ENCODE measurements around the gene ABR.
"Not testable (repeated sequence)": the region's sequence is repeated elsewhere in the genome, so short reads cannot be mapped to it uniquely, and the experiment has no call there.

Gene ABR

GRCh38 chr17:1076982-1077302, 102.8 kb downstream of the ABR start:
- Histone ChIP-seq H3K36me3 (ENCODE audit: control insufficient read depth in 2 of 2, insufficient read depth in 2 of 2, low read length in 2 of 2) (peaks cover 14 to 24% of the 10 kb centered on the region in 2 donors), H3K4me1 (ENCODE audit: control insufficient read depth, insufficient read depth, low read length) (peaks cover 33% of the 10 kb centered on the region), H3K4me3 (ENCODE audit: low read length in 2 of 2) (no peak overlapping the region), H3K27ac (ENCODE audit: low read length) (no peak overlapping the region), H3K27me3 (ENCODE audit: control insufficient read depth in 1 of 2, insufficient read depth in 2 of 2, low read length in 2 of 2) (no peaks in the 10 kb centered on the region), H3K9me3 (ENCODE audit: control insufficient read depth in 2 of 2, low read length in 2 of 2) (no peaks in the 10 kb centered on the region), H3K9ac (ENCODE audit: low read length in 2 of 2) (no peak overlapping the region)

- H3K27ac ChIP-seq (ENCODE audit: low read length) = no peak overlapping the region
- H3K9me3 ChIP-seq (ENCODE audit: control insufficient read depth in 2 of 2, low read length in 2 of 2) = no peaks in the 10 kb centered on the region
- H3K27me3 ChIP-seq (ENCODE audit: control insufficient read depth in 1 of 2, insufficient read depth in 2 of 2, low read length in 2 of 2) = no peaks in the 10 kb centered on the region
- peaks cover 30% of the 10 kb centered on the region for H3K4me1 ChIP-seq (ENCODE audit: control insufficient read depth, insufficient read depth, low read length)
- H3K4me3 ChIP-seq (ENCODE audit: low read length in 2 of 2) = no peak overlapping the region
- peaks cover 17 to 24% of the 10 kb centered on the region in 2 donors for H3K36me3 ChIP-seq (ENCODE audit: control insufficient read depth in 2 of 2, insufficient read depth in 2 of 2, low read length in 2 of 2)
- no peak overlapping the region for H3K9ac ChIP-seq (ENCODE audit: low read length in 2 of 2)
Observed at GRCh38 chr17:1076299-1076981, 103.3 kb downstream of the ABR start.

GRCh38 chr17:1074886-1075605, 104.7 kb downstream of the ABR start:
- Histone ChIP-seq H3K36me3 (ENCODE audit: control insufficient read depth in 2 of 2, insufficient read depth in 2 of 2, low read length in 2 of 2) (peaks cover 24 to 33% of the 10 kb centered on the region in 2 donors), H3K9me3 (ENCODE audit: control insufficient read depth in 2 of 2, low read length in 2 of 2) (no peaks in the 10 kb centered on the region)

GRCh38 chr17:1073963-1074625, 105.7 kb downstream of the ABR start:
- H3K4me3 ChIP-seq (ENCODE audit: low read length in 2 of 2); H3K27ac ChIP-seq (ENCODE audit: low read length); H3K9ac ChIP-seq (ENCODE audit: low read length in 2 of 2); H3K9me3 ChIP-seq (ENCODE audit: control insufficient read depth in 2 of 2, low read length in 2 of 2); H3K27me3 ChIP-seq (ENCODE audit: control insufficient read depth in 1 of 2, insufficient read depth in 2 of 2, low read length in 2 of 2): not testable (repeated sequence)
- peaks cover 26 to 35% of the 10 kb centered on the region in 2 donors for H3K36me3 ChIP-seq (ENCODE audit: control insufficient read depth in 2 of 2, insufficient read depth in 2 of 2, low read length in 2 of 2)
- peaks cover 14% of the 10 kb centered on the region for H3K4me1 ChIP-seq (ENCODE audit: control insufficient read depth, insufficient read depth, low read length)

More at GRCh38 chr17:1074886-1075605, 104.7 kb downstream of the ABR start:
- H3K27me3 ChIP-seq (ENCODE audit: control insufficient read depth in 1 of 2, insufficient read depth in 2 of 2, low read length in 2 of 2) = no peaks in the 10 kb centered on the region
- no peak overlapping the region for H3K27ac ChIP-seq (ENCODE audit: low read length)
- H3K4me1 ChIP-seq (ENCODE audit: control insufficient read depth, insufficient read depth, low read length) = peaks cover 19% of the 10 kb centered on the region
- H3K4me3 ChIP-seq (ENCODE audit: low read length in 2 of 2) = no peak overlapping the region
- no peak overlapping the region for H3K9ac ChIP-seq (ENCODE audit: low read length in 2 of 2)

GRCh38 chr17:1073241-1073962, 106.4 kb downstream of the ABR start:
- Histone ChIP-seq H3K9ac (ENCODE audit: low read length in 2 of 2) (no peak overlapping the region), H3K4me1 (ENCODE audit: control insufficient read depth, insufficient read depth, low read length) (peaks cover 7% of the 10 kb centered on the region), H3K4me3 (ENCODE audit: low read length in 2 of 2) (no peak overlapping the region), H3K9me3 (ENCODE audit: control insufficient read depth in 2 of 2, low read length in 2 of 2) (no peaks in the 10 kb centered on the region), H3K36me3 (ENCODE audit: control insufficient read depth in 2 of 2, insufficient read depth in 2 of 2, low read length in 2 of 2) (peaks cover 32 to 42% of the 10 kb centered on the region in 2 donors), H3K27me3 (ENCODE audit: control insufficient read depth in 1 of 2, insufficient read depth in 2 of 2, low read length in 2 of 2) (no peaks in the 10 kb centered on the region), H3K27ac (ENCODE audit: low read length) (no peak overlapping the region)

GRCh38 chr17:1072551-1072961, 107.2 kb downstream of the ABR start:
- H3K4me3 ChIP-seq (ENCODE audit: low read length in 2 of 2) = no peak overlapping the region
- H3K27me3 ChIP-seq (ENCODE audit: control insufficient read depth in 1 of 2, insufficient read depth in 2 of 2, low read length in 2 of 2) = no peaks in the 10 kb centered on the region
- H3K36me3 ChIP-seq (ENCODE audit: control insufficient read depth in 2 of 2, insufficient read depth in 2 of 2, low read length in 2 of 2) = peaks cover 38 to 45% of the 10 kb centered on the region in 2 donors

GRCh38 chr17:1071103-1071825, 108.5 kb downstream of the ABR start:
- Histone ChIP-seq H3K4me1 (ENCODE audit: control insufficient read depth, insufficient read depth, low read length) (peaks cover 3% of the 10 kb centered on the region), H3K27me3 (ENCODE audit: control insufficient read depth in 1 of 2, insufficient read depth in 2 of 2, low read length in 2 of 2) (no peaks in the 10 kb centered on the region), H3K9me3 (ENCODE audit: control insufficient read depth in 2 of 2, low read length in 2 of 2) (no peaks in the 10 kb centered on the region), H3K9ac (ENCODE audit: low read length in 2 of 2) (no peak overlapping the region), H3K27ac (ENCODE audit: low read length) (no peak overlapping the region), H3K4me3 (ENCODE audit: low read length in 2 of 2) (no peak overlapping the region), H3K36me3 (ENCODE audit: control insufficient read depth in 2 of 2, insufficient read depth in 2 of 2, low read length in 2 of 2) (peaks cover 43 to 48% of the 10 kb centered on the region in 2 donors)

More at GRCh38 chr17:1072551-1072961, 107.2 kb downstream of the ABR start:
- Histone ChIP-seq H3K9ac (ENCODE audit: low read length in 2 of 2) (no peak overlapping the region), H3K4me1 (ENCODE audit: control insufficient read depth, insufficient read depth, low read length) (peaks cover 3% of the 10 kb centered on the region), H3K9me3 (ENCODE audit: control insufficient read depth in 2 of 2, low read length in 2 of 2) (no peaks in the 10 kb centered on the region), H3K27ac (ENCODE audit: low read length) (no peak overlapping the region)

GRCh38 chr17:1070411-1070810, 109.4 kb downstream of the ABR start:
- peaks cover 50 to 51% of the 10 kb centered on the region in 2 donors for H3K36me3 ChIP-seq (ENCODE audit: control insufficient read depth in 2 of 2, insufficient read depth in 2 of 2, low read length in 2 of 2)
- peaks cover 3% of the 10 kb centered on the region for H3K4me1 ChIP-seq (ENCODE audit: control insufficient read depth, insufficient read depth, low read length)
- H3K27me3 ChIP-seq (ENCODE audit: control insufficient read depth in 1 of 2, insufficient read depth in 2 of 2, low read length in 2 of 2) = no peaks in the 10 kb centered on the region
- H3K27ac ChIP-seq (ENCODE audit: low read length) = no peak overlapping the region
- H3K9me3 ChIP-seq (ENCODE audit: control insufficient read depth in 2 of 2, low read length in 2 of 2) = no peaks in the 10 kb centered on the region
- H3K9ac ChIP-seq (ENCODE audit: low read length in 2 of 2) = no peak overlapping the region
- no peak overlapping the region for H3K4me3 ChIP-seq (ENCODE audit: low read length in 2 of 2)

GRCh38 chr17:1069847-1070246, 109.9 kb downstream of the ABR start:
- Histone ChIP-seq H3K9me3 (ENCODE audit: control insufficient read depth in 2 of 2, low read length in 2 of 2) (no peaks in the 10 kb centered on the region), H3K4me3 (ENCODE audit: low read length in 2 of 2) (no peak overlapping the region), H3K36me3 (ENCODE audit: control insufficient read depth in 2 of 2, insufficient read depth in 2 of 2, low read length in 2 of 2) (peaks cover 46 to 52% of the 10 kb centered on the region in 2 donors), H3K27me3 (ENCODE audit: control insufficient read depth in 1 of 2, insufficient read depth in 2 of 2, low read length in 2 of 2) (no peaks in the 10 kb centered on the region), H3K4me1 (ENCODE audit: control insufficient read depth, insufficient read depth, low read length) (peaks cover under 1% of the 10 kb centered on the region), H3K27ac (ENCODE audit: low read length) (no peak overlapping the region), H3K9ac (ENCODE audit: low read length in 2 of 2) (no peak overlapping the region)

- Histone ChIP-seq H3K4me1 (ENCODE audit: control insufficient read depth, insufficient read depth, low read length) (no peaks in the 10 kb centered on the region), H3K36me3 (ENCODE audit: control insufficient read depth in 2 of 2, insufficient read depth in 2 of 2, low read length in 2 of 2) (peaks cover 45 to 58% of the 10 kb centered on the region in 2 donors), H3K27me3 (ENCODE audit: control insufficient read depth in 1 of 2, insufficient read depth in 2 of 2, low read length in 2 of 2) (no peaks in the 10 kb centered on the region), H3K4me3 (ENCODE audit: low read length in 2 of 2) (no peak overlapping the region), H3K27ac (ENCODE audit: low read length) (no peak overlapping the region), H3K9me3 (ENCODE audit: control insufficient read depth in 2 of 2, low read length in 2 of 2) (no peaks in the 10 kb centered on the region), H3K9ac (ENCODE audit: low read length in 2 of 2) (no peak overlapping the region)
Observed at GRCh38 chr17:1068356-1068755, 111.4 kb downstream of the ABR start.
